GM21528 (cell line): ENCODE measurements around the gene OR2B6.

ENCODE experiments used
- ATAC-seq: cut with Tn5 transposase; IDR thresholded peaks from one replicate; pipeline ENCODE4 v1.9.1; 2021; ENCODE audit warnings: mild to moderate bottlenecking, moderate library complexity; ENCODE audit not compliant: unreplicated experiment, low FRiP score

The OR2B6 gene

GRCh38 chr6:27994616-27995015 lies 37.6 kb downstream of the OR2B6 start:
- no peak for ATAC-seq

- no peak for ATAC-seq
Observed at GRCh38 chr6:28000351-28001045, 43.5 kb downstream of the OR2B6 start.

- no peak for ATAC-seq
Observed at GRCh38 chr6:28001351-28001750, 44.3 kb downstream of the OR2B6 start.

GRCh38 chr6:28001751-28002150 lies 44.7 kb downstream of the OR2B6 start:
- ATAC-seq: no peak

GRCh38 chr6:28002161-28002560 lies 45.1 kb downstream of the OR2B6 start:
- ATAC-seq: no peak

- ATAC-seq: no peak
Observed at GRCh38 chr6:28003059-28003458, 46.0 kb downstream of the OR2B6 start.

- ATAC-seq: no peak
Observed at GRCh38 chr6:28003661-28004060, 46.6 kb downstream of the OR2B6 start.

GRCh38 chr6:28004350-28005151 lies 47.5 kb downstream of the OR2B6 start:
- ATAC-seq: no peak

- ATAC-seq: no peak
Observed at GRCh38 chr6:28005152-28005890, 48.3 kb downstream of the OR2B6 start.

GRCh38 chr6:28005975-28006374 lies 48.9 kb downstream of the OR2B6 start:
- ATAC-seq: no peak
